GM06990 (cell line): ENCODE measurements around the gene AIP.
A peak's percentile ranks its signal among the peaks of the same experiment; 100 is the strongest.

Experiments
- DNase-seq: peaks from one replicate; pipeline ENCODE4 v3.0.0-alpha.2; 2011; ENCODE audit not compliant: insufficient read length; ENCODE audit errors: extremely low read depth
- H3K27me3 ChIP-seq: replicated peaks from 2 replicates; pipeline ENCODE4 v1.6.0; 2011; ENCODE audit warnings: low read length; ENCODE audit not compliant: control insufficient read depth, insufficient read depth
- H3K36me3 ChIP-seq: 2 replicates; pipeline ENCODE4 v1.5.1; 2011; ENCODE audit warnings: low read length; ENCODE audit not compliant: control insufficient read depth, insufficient read depth
- H3K4me3 ChIP-seq: replicated peaks from 2 replicates; pipeline ENCODE4 v1.5.1; 2011; ENCODE audit warnings: low read depth, mild to moderate bottlenecking, control low read depth, low read length
- CTCF ChIP-seq: IDR thresholded peaks from 2 replicates; pipeline ENCODE4 v1.5.1; 2011; ENCODE audit warnings: low read length, control low read depth, mild to moderate bottlenecking, inconsistent platforms; ENCODE audit not compliant: insufficient read depth, poor library complexity, severe bottlenecking

Gene AIP

DNA sequence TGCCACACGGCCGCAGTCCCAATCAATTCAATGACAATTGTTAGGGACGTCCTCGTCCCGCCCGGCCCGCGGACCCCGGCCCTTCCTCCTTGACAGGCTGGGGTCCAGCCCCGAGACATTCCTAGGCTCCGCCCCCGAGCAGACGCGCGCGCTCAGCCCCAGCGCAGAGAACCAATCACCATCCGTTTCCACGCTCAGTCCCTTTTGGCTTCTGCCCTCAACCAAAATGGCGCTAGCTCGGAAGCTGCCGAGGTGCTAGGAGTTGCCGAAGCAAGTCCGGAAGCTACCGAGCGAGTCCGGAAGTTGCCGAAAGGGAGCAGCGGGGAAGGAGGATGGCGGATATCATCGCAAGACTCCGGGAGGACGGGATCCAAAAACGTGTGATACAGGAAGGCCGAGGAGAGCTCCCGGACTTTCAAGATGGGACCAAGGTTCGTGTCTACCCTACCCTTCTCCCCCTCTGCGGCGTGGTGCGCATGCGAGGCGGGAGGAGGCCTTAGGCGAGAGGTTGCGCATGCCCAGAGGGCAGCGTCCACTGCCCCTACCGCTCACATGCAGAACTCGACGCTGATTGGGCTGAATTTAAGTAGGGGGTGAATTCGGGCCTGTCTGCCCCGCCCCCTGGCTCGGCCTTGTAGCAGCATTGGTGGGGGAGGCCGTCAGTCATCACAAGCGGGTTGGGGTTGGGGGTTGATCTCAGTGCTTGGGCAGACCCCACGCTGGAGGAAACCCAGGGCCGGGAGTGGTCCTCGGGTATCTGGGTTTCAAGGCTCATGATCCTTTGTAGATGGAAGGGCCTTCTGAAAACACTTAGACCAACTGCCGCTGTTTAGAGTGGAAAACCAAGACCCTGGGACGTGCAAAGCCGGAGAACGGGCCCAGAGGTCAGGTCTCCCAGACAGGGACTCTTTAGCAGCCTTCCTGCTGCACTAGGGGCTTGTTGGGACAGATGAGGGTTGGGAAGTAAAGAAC is at the start of gene AIP:
TSS of gene AIP (plus strand) at position 200 of the 972 bp plus-strand sequence. CDS start at position 333, 133 bp downstream.
- DNase-seq = peak; percentile 96
- peak within 1 kb of the TSS; percentile 63 for H3K4me3 ChIP-seq
- H3K36me3 ChIP-seq = no peaks in the 10 kb centered on the region; the same call in 1 of the 2 replicates
- TF ChIP-seq CTCF = peak; percentile 3
- no peaks in the 10 kb centered on the region for H3K27me3 ChIP-seq

DNA sequence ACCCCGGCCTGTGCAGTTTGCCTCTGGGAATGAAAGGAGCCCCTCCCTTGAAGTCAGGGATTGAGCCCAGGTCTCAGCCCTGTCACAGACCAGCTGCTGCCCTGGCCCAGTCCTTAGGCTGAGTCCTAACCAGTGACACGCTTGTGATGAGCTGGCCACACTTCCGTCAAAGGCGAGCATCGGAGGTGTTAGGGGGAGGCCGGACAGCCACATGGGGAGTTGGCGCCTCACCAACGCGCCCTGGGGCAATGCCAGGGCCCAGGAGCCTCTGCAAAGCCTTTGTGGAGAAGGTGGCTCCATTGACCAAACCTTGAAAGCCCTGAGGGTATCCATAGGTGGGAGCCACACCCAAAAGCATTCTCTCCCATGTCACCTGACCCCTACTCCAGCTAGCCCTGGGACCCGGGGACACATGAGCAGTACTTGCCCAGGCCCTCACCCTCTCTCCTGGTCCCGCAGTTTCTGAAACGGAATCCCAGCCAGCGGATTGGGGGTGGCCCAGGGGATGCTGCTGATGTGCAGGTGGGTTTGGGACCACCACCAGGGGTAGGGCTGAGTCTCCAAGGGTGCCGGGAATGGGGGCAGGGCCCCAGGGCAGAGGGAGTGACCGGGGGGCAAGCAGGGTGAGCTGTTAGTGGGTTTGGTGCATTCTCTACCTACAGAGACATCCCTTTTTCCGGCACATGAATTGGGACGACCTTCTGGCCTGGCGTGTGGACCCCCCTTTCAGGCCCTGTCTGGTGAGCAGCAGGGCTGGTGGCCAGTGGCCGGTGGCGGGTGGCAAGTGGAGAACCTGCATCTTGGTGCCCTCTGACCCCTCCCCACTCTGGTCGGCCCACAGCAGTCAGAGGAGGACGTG is 49.1 kb upstream of the AIP start:
- no peaks in the 10 kb centered on the region for H3K27me3 ChIP-seq
- TF ChIP-seq CTCF = no peak
- H3K36me3 ChIP-seq = peaks cover 32% of the 10 kb centered on the region
- H3K4me3 ChIP-seq = no peak overlapping the region; the same call in none of the 2 replicates
- peak; percentile 51 for DNase-seq

GRCh38 chr11:67434395-67434881 is 48.4 kb upstream of the AIP start:
- H3K36me3 ChIP-seq = peaks cover 32% of the 10 kb centered on the region
- DNase-seq = peak; percentile 50
- peak overlapping the region; percentile 4 for H3K4me3 ChIP-seq
- no peaks in the 10 kb centered on the region for H3K27me3 ChIP-seq
- TF ChIP-seq CTCF = no peak

GRCh38 chr11:67435031-67435726 is 47.6 kb upstream of the AIP start:
- Histone ChIP-seq H3K36me3 (peaks cover 34% of the 10 kb centered on the region), H3K4me3 (peak overlapping the region; percentile 76), H3K27me3 (no peaks in the 10 kb centered on the region)
- no peak for TF ChIP-seq CTCF
- DNase-seq = no peak

GRCh38 chr11:67435727-67436458 is 46.9 kb upstream of the AIP start:
- peak overlapping the region; percentile 76 for H3K4me3 ChIP-seq
- H3K36me3 ChIP-seq = peaks cover 33% of the 10 kb centered on the region
- DNase-seq = no peak
- H3K27me3 ChIP-seq = no peaks in the 10 kb centered on the region
- TF ChIP-seq CTCF = no peak
